Adipocyte (in vitro differentiated cells): Measurements from ENCODE around the gene CAPN2.
"Not testable (repeated sequence)": the region's sequence is repeated elsewhere in the genome, so short reads cannot be mapped to it uniquely, and the experiment has no call there.

Source experiments
- DNase-seq: peaks from one replicate; pipeline ENCODE4 v3.0.0-alpha.2; 2015; ENCODE audit warnings: low read depth
- H3K27me3 ChIP-seq: replicated peaks from 2 replicates; pipeline ENCODE4 v1.7.0; 2013; ENCODE audit warnings: mild to moderate bottlenecking, low read length, moderate library complexity; ENCODE audit not compliant: control insufficient read depth, insufficient read depth
- H3K36me3 ChIP-seq: 2 replicates; pipeline ENCODE4 v1.7.0; 2013; ENCODE audit warnings: low read length, mild to moderate bottlenecking, moderate library complexity; ENCODE audit not compliant: control insufficient read depth, insufficient read depth, severe bottlenecking
- H3K4me1 ChIP-seq: 2 replicates; pipeline ENCODE4 v1.7.0; 2013; ENCODE audit warnings: mild to moderate bottlenecking, low read length, moderate library complexity; ENCODE audit not compliant: control insufficient read depth, insufficient read depth
- H3K4me3 ChIP-seq: 2 replicates; pipeline ENCODE4 v1.7.0; 2013; ENCODE audit warnings: mild to moderate bottlenecking, low read length, moderate library complexity
- H3K9ac ChIP-seq: 2 replicates; pipeline ENCODE4 v1.7.0; 2013; ENCODE audit warnings: mild to moderate bottlenecking, low read length, moderate library complexity
- H3K9me3 ChIP-seq: 2 replicates; pipeline ENCODE4 v1.7.0; 2013; ENCODE audit warnings: mild to moderate bottlenecking, low read length, moderate library complexity; ENCODE audit not compliant: control insufficient read depth

CAPN2 gene

GRCh38 chr1:223811634-223812101 is 99.3 kb downstream of the CAPN2 start:
- Histone ChIP-seq H3K4me1 (peaks cover 16% of the 10 kb centered on the region), H3K27me3 (no peaks in the 10 kb centered on the region), H3K4me3 (no peak overlapping the region), H3K36me3 (peaks cover 24% of the 10 kb centered on the region), H3K9me3 (peaks cover 3% of the 10 kb centered on the region), H3K9ac (no peak overlapping the region)
- peak; percentile 70 for DNase-seq

DNA sequence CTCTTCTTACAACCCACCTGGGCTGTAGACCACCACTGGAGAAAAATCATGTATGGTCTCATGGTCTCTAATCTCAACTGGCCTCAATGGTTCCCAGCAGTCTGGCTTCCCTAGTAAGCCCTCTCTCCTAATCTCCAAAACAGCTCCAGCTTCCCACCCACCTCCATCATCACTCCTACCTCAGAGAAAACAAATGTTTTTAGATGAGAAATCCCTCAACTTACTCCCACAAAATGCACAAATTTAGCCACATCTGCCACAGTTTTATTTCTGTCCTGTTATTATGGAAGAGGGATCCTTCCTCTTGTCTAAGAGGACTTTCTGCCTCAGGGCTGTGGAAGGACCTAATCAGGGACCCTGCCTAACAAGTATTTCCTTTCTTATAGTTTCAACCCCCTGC is 101.3 kb downstream of the CAPN2 start:
- Histone ChIP-seq H3K4me3 (no peak overlapping the region), H3K36me3 (peaks cover 17% of the 10 kb centered on the region), H3K9me3 (no peaks in the 10 kb centered on the region), H3K9ac (no peak overlapping the region), H3K4me1 (peaks cover 16% of the 10 kb centered on the region), H3K27me3 (no peaks in the 10 kb centered on the region)
- DNase-seq: no peak

DNA sequence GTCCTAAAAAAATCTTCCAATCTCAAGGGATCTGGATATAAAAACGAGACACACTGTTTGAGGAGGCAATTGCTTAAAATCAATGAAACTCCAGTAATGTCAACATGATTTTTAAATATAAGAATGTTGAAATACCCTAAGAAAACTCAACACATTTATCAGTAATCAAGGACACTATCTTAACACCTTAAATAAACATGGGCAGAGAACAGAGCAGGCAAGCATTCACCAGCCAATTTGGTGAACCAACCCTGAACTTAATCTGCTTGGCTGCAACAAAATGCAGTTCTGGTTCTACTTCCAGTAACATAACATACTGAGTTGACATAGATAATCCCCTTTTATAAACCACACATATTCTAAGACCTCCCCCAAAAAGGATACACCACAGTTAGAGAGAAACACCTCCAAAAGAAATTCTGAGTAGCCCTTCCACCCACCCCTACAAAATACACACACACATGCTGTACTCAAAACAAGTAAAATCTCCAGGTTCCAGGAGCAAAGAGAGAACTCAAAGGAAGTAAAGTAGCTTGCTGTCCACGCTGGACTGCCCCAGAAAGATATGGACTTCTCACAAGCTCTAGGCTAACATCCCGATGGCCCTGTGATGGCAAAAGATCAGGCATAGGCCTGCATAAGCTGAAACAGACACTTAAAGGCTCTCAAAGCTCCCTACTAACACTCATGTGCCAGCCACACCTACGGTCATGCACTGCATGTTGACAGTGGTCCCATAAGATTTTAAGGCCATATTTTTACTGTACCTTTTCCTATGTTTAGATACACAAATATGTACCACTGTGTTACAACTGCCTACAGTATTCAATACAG is 102.9 kb downstream of the CAPN2 start:
- Histone ChIP-seq H3K4me3 (no peak overlapping the region), H3K36me3 (peaks cover 17% of the 10 kb centered on the region), H3K4me1 (peaks cover 23% of the 10 kb centered on the region), H3K27me3 (no peaks in the 10 kb centered on the region), H3K9ac (no peak overlapping the region), H3K9me3 (no peaks in the 10 kb centered on the region)
- DNase-seq: no peak

- peak; percentile 48 for DNase-seq
- Histone ChIP-seq H3K4me1 (peaks cover 24% of the 10 kb centered on the region), H3K9ac (no peak overlapping the region), H3K27me3 (no peaks in the 10 kb centered on the region), H3K36me3 (peaks cover 17% of the 10 kb centered on the region), H3K9me3 (no peaks in the 10 kb centered on the region), H3K4me3 (no peak overlapping the region)
These were observed 103.5 kb downstream of the CAPN2 start for GRCh38 chr1:223815865-223816264.

DNA sequence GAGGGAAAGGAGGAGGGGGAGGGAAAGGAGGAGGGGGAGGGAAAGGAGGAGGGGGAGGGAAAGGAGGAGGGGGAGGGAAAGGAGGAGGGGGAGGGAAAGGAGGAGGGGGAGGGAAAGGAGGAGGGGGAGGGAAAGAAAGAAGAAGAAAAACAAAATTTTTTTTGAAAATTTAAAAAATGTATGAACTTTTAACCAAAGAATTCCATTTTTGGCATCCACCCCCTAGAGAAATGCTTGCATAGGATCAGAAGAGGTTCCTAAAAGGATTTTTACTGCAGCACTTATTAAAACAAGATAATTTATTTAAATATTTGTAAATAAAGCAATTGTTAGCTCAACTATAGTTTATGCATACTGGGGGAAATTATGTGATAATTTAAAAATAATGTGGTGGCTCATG is 104.9 kb downstream of the CAPN2 start:
- H3K9ac ChIP-seq, H3K4me3 ChIP-seq, H3K27me3 ChIP-seq, H3K9me3 ChIP-seq, DNase-seq: not testable (repeated sequence)
- peaks cover 14% of the 10 kb centered on the region for H3K36me3 ChIP-seq
- H3K4me1 ChIP-seq: peaks cover 28% of the 10 kb centered on the region

GRCh38 chr1:223819730-223820514 is 107.6 kb downstream of the CAPN2 start:
- peaks cover 28% of the 10 kb centered on the region for H3K4me1 ChIP-seq
- no peaks in the 10 kb centered on the region for H3K36me3 ChIP-seq
- H3K9me3 ChIP-seq: no peaks in the 10 kb centered on the region
- H3K9ac ChIP-seq: peak overlapping the region; percentile 15
- H3K27me3 ChIP-seq: no peaks in the 10 kb centered on the region
- H3K4me3 ChIP-seq: peak overlapping the region; percentile 30
- peak; percentile 76 for DNase-seq

DNA sequence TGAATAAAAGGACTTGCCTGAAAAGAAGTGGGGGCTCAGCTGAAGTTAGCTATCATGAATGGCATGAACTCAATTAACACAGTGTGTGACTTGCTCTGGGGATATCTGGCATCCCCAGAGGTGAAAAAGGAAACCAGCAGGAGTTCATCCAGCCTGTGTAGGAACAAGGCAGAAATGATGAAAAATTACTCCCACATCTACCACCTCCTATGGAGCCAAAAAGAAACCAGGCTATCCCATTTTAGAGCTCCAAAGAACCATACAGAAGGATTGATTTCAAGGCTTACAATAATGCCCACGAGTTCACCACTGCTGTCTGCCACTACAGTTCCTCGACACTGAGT is 108.1 kb downstream of the CAPN2 start:
- no peaks in the 10 kb centered on the region for H3K9me3 ChIP-seq
- no peaks in the 10 kb centered on the region for H3K27me3 ChIP-seq
- H3K4me3 ChIP-seq: peak overlapping the region; percentile 30
- H3K4me1 ChIP-seq: peaks cover 29% of the 10 kb centered on the region
- H3K9ac ChIP-seq: peak overlapping the region; percentile 15
- H3K36me3 ChIP-seq: no peaks in the 10 kb centered on the region
- DNase-seq: no peak

- no peak for DNase-seq
- no peaks in the 10 kb centered on the region for H3K27me3 ChIP-seq
- no peaks in the 10 kb centered on the region for H3K9me3 ChIP-seq
- H3K9ac ChIP-seq: no peak overlapping the region
- no peak overlapping the region for H3K4me3 ChIP-seq
- H3K36me3 ChIP-seq: no peaks in the 10 kb centered on the region
- H3K4me1 ChIP-seq: peaks cover 30% of the 10 kb centered on the region
These were observed 108.6 kb downstream of the CAPN2 start for GRCh38 chr1:223820971-223821370.

DNA sequence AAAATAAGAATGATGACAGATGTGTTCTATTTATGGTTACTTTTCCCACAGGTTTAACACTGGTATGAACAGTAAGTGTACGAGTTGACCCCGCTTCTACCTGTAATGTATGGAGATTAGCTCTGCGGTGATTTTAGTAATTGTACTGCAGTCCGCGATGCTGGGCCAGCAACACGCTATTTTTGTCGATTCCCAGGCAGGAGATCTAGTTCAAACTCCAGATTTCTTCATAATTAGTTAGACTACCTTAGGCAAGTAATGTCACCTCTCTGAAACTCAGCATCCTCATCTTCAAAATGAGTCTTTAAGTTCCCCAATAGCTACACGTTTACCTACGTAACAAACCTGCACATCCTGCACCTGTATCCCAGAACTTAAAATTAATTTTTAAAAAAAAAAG is 111.9 kb downstream of the CAPN2 start:
- Histone ChIP-seq H3K9ac (no peak overlapping the region), H3K27me3 (no peaks in the 10 kb centered on the region), H3K4me3 (no peak overlapping the region), H3K36me3 (no peaks in the 10 kb centered on the region), H3K9me3 (no peaks in the 10 kb centered on the region), H3K4me1 (peaks cover 34% of the 10 kb centered on the region)
- no peak for DNase-seq

GRCh38 chr1:223824712-223825111 is 112.4 kb downstream of the CAPN2 start:
- Histone ChIP-seq H3K27me3 (no peaks in the 10 kb centered on the region), H3K36me3 (no peaks in the 10 kb centered on the region), H3K4me1 (peaks cover 32% of the 10 kb centered on the region), H3K9me3 (no peaks in the 10 kb centered on the region), H3K4me3 (no peak overlapping the region), H3K9ac (no peak overlapping the region)
- no peak for DNase-seq
